Measurements from ENCODE around the gene HLCS. TPM values are rescaled to one million over a fixed set of nuclear protein-coding genes. Genes with fewer than 3 reads are reported as not detected.

The HLCS gene
- total and polyA plus RNA-seq, 10 of the 15 experiments (the other 5 are each of a cell fraction or from before 2014, with no cell fraction given) = 1.5 to 12.7 (median 9.6) TPM

GRCh38 chr21:36719614-36720013, 246.9 kb downstream of the HLCS start (continued):
- TF ChIP-seq MLLT1 (IDR thresholded peaks at IDR 0.05) (no peak), RB1 (IDR thresholded peaks at IDR 0.05; ENCODE audit: borderline replicate concordance) (no peak)

GRCh38 chr21:36718951-36719501, 247.4 kb downstream of the HLCS start:
- in situ Hi-C loops (cut with MboI) (no loop called here), intact Hi-C loops (cut with micrococcal nuclease; ENCODE audit: unreplicated experiment) (no loop called here)
- DNase-seq (ENCODE audit: low read depth, low spot score) = no peak
- H3K4me1 ChIP-seq (ENCODE audit: control insufficient read depth, insufficient read depth, low read length) = no peaks in the 10 kb centered on the region
- FAIRE-seq = no peak
- H3K9me3 ChIP-seq (replicated peaks; ENCODE audit: control insufficient read depth, insufficient read depth, low read length) = no peaks in the 10 kb centered on the region
- no TSS peak for BruUV-seq (replicated peaks)
- H3K4me3 ChIP-seq = no peak overlapping the region
- no peak overlapping the region for H3K9ac ChIP-seq (ENCODE audit: control insufficient read depth, insufficient read depth, low read length)
- H4K20me1 ChIP-seq (ENCODE audit: control insufficient read depth, insufficient read depth) = no peaks in the 10 kb centered on the region
- H3K27me3 ChIP-seq (replicated peaks in 1 of 2; ENCODE audit: control insufficient read depth in 2 of 2, insufficient read depth in 2 of 2, low read length in 1 of 2) = peaks cover 0 to 4% of the 10 kb centered on the region in 2 experiments; a peak in 3 of 4 replicates
- CTCF ChIA-PET = no interaction called here
- no peaks in the 10 kb centered on the region for H3K79me2 ChIP-seq (ENCODE audit: control insufficient read depth, insufficient read depth, low read length)
- no peaks in the 10 kb centered on the region for H3K36me3 ChIP-seq (ENCODE audit: control insufficient read depth in 2 of 2, insufficient read depth in 2 of 2, low read length in 1 of 2)
- H3K4me2 ChIP-seq (ENCODE audit: control insufficient read depth, insufficient read depth) = no peak overlapping the region
- POLR2A ChIA-PET = no interaction called here
- peak; percentile 45; the same call in 1 of the 3 replicates for ATAC-seq
- 48% methylated on average over 18 of the region's 18 CpGs for WGBS (ENCODE audit: insufficient coverage, insufficient replicate concordance, low lambda C conversion rate, missing lambda C conversion rate)
- RAD21 ChIA-PET (ENCODE audit: unreplicated experiment) = no interaction called here
- H3K27ac ChIP-seq (ENCODE audit: control insufficient read depth, insufficient read depth) = no peak overlapping the region
- H2AFZ ChIP-seq (ENCODE audit: control insufficient read depth, low read depth, low read length) = no peak overlapping the region
- SMC1A ChIA-PET (ENCODE audit: uncharacterized antibody, unreplicated experiment) = no interaction called here
- TF ChIP-seq MTA3 (IDR thresholded peaks at IDR 0.05; ENCODE audit: borderline replicate concordance, low read length) = no peak

- no peaks in the 10 kb centered on the region for H3K36me3 ChIP-seq (ENCODE audit: control insufficient read depth in 2 of 2, insufficient read depth in 2 of 2, low read length in 1 of 2)
- ChIA-PET SMC1A (ENCODE audit: uncharacterized antibody, unreplicated experiment) (no interaction called here), RAD21 (ENCODE audit: unreplicated experiment) (no interaction called here), CTCF (no interaction called here), POLR2A (no interaction called here)
- no peak overlapping the region for H3K27ac ChIP-seq (ENCODE audit: control insufficient read depth, insufficient read depth)
- in situ Hi-C loops (cut with MboI) = no loop called here
- BruUV-seq (replicated peaks) = no TSS peak
- DNase-seq (ENCODE audit: low read depth, low spot score) = no peak
- intact Hi-C loops (cut with micrococcal nuclease; ENCODE audit: unreplicated experiment) = no loop called here
- 51% methylated on average over 6 of the region's 6 CpGs for WGBS (ENCODE audit: insufficient coverage, insufficient replicate concordance, low lambda C conversion rate, missing lambda C conversion rate)
- H3K4me1 ChIP-seq (ENCODE audit: control insufficient read depth, insufficient read depth, low read length) = no peaks in the 10 kb centered on the region
- no peaks in the 10 kb centered on the region for H4K20me1 ChIP-seq (ENCODE audit: control insufficient read depth, insufficient read depth)
- peaks cover 0 to 4% of the 10 kb centered on the region in 2 experiments; a peak in 3 of 4 replicates for H3K27me3 ChIP-seq (replicated peaks in 1 of 2; ENCODE audit: control insufficient read depth in 2 of 2, insufficient read depth in 2 of 2, low read length in 1 of 2)
- ATAC-seq = no peak
- FAIRE-seq = no peak
- no peak overlapping the region for H3K9ac ChIP-seq (ENCODE audit: control insufficient read depth, insufficient read depth, low read length)
- no peak overlapping the region for H3K4me2 ChIP-seq (ENCODE audit: control insufficient read depth, insufficient read depth)
- H3K4me3 ChIP-seq = no peak overlapping the region
- no peaks in the 10 kb centered on the region for H3K79me2 ChIP-seq (ENCODE audit: control insufficient read depth, insufficient read depth, low read length)
- H2AFZ ChIP-seq (ENCODE audit: control insufficient read depth, low read depth, low read length) = no peak overlapping the region
- H3K9me3 ChIP-seq (replicated peaks; ENCODE audit: control insufficient read depth, insufficient read depth, low read length) = no peaks in the 10 kb centered on the region
- TF ChIP-seq POLR2AphosphoS5 (IDR thresholded peaks at IDR 0.05; ENCODE audit: low read length) (no peak), TCF7 (IDR thresholded peaks at IDR 0.05; ENCODE audit: borderline replicate concordance) (no peak), ZBTB11 (CRISPR knock-in tag; IDR thresholded peaks at IDR 0.05) (no peak), ZNF24 (IDR thresholded peaks at IDR 0.05) (no peak), MLLT1 (IDR thresholded peaks at IDR 0.05) (no peak), NFYB (IDR thresholded peaks at IDR 0.05; ENCODE audit: insufficient read depth, low read depth, low read length) (no peak), RELA (IDR thresholded peaks at IDR 0.05; ENCODE audit: borderline replicate concordance, partially characterized antibody) (no peak)
Observed at GRCh38 chr21:36717976-36718375, 248.5 kb downstream of the HLCS start.

Measured in GM12878 (cell line).